Measurements from ENCODE around the gene PDZD2.

DNA sequence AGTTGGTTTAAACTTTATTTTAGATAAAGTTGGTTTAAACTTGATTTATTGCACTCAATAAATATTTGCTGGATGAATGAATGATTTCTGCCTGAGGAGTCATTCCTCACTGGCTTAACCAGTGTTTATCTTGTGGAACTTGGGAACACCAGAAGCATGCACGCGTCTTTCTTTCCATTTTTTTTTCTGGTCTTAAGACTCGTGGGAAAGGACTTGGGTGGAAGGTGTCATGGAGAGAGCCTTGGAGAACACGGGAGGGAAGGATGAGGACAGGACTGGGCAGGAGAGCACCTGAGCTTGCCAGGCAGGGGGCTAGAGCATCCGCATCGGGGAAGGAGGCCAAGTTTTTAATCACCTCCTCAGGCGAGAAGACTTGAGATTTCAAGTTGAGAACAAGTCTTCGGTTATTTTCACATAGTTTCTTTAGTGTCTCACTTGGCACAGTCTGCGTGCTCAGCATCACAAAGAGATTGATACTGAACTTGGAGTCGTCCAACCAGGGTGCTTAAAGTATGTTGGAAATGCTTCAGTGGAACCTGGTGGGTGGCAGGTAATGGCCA is 144.2 kb downstream of the PDZD2 start:
- TF ChIP-seq POLR2A (IDR thresholded peaks at IDR 0.05; ENCODE audit: low read length) (no peak), GATA1 (IDR thresholded peaks at IDR 0.05; ENCODE audit: low read depth, low read length) (no peak)
